Sigmoid colon (tissue), 7 donors: Measurements from ENCODE around the gene PLA2G4D. TPM values are rescaled to one million over a fixed set of nuclear protein-coding genes. Genes with fewer than 3 reads are reported as not detected.
"Not testable (repeated sequence)": the region's sequence is repeated elsewhere in the genome, so short reads cannot be mapped to it uniquely, and the experiment has no call there.

Experiments used
- DNase-seq: peaks from one replicate; pipeline ENCODE4 v3.0.0-alpha.2; 2019
- H3K27ac ChIP-seq, 4 donors: fragments of 200-600 bp; sonication (generic); one replicate each; pipeline ENCODE4 v1.5.1; 2016 to 2019; ENCODE audit warnings: mild to moderate bottlenecking in 1 of 4
- H3K27me3 ChIP-seq, 3 donors: fragments of 200-600 bp; sonication (generic); one replicate each; pipeline ENCODE4 v1.5.1; 2019; ENCODE audit warnings: mild to moderate bottlenecking in 1 of 3
- H3K36me3 ChIP-seq, 4 donors: fragments of 200-600 bp; sonication (generic); one replicate each; pipeline ENCODE4 v1.5.1; 2016 to 2019
- H3K4me1 ChIP-seq, 4 donors: fragments of 200-600 bp; sonication (generic); one replicate each; pipeline ENCODE4 v1.5.1; 2017 to 2019
- H3K4me3 ChIP-seq, 4 donors: fragments of 200-600 bp; sonication (generic); one replicate each; pipeline ENCODE4 v1.5.1; 2017 to 2019; ENCODE audit warnings: mild to moderate bottlenecking in 2 of 4, moderate library complexity in 1 of 4
- H3K9me3 ChIP-seq, 4 donors: fragments of 200-600 bp in 3 of 4; sonication (generic) in 3 of 4; one replicate each; pipeline versions ENCODE4 v1.5.1 to v1.6.1; 2013 to 2019
- EP300 ChIP-seq, 4 donors: sonication (generic); formaldehyde crosslinking; IDR thresholded peaks; one replicate each; pipeline ENCODE4 v1.6.1; 2017; ENCODE audit warnings: antibody characterized with exemption in 4 of 4
- POLR2A ChIP-seq, 2 donors: fragments of 450-650 bp; IDR thresholded peaks; one replicate each; pipeline ENCODE4 v1.6.1; 2016; ENCODE audit warnings: antibody characterized with exemption in 2 of 2, mild to moderate bottlenecking in 2 of 2, moderate library complexity in 2 of 2
- POLR2AphosphoS5 ChIP-seq, 4 donors: sonication (generic); formaldehyde crosslinking; IDR thresholded peaks; one replicate each; pipeline ENCODE4 v1.6.1; 2017; ENCODE audit warnings: antibody characterized with exemption in 4 of 4
- WGBS, 2 donors: extraction: QIAGEN DNeasy Blood & Tissue Kit; methylation state at CpG; one replicate each; pipeline ENCODE4 v1.1.7; 2013; 5-methylcytosine and 5-hydroxymethylcytosine counted together
- intact Hi-C: fragments of 100-400 bp; cut with DNase I; formaldehyde crosslinking; loops from one replicate; pipeline ENCODE4 v1.15.1; 2023
- polyA plus RNA-seq, 3 donors: library from polyadenylated mRNA; stranded (reverse); fragments of 200-250 nt; gene quantifications; one replicate each; pipeline ENCODE4 v1.2.3, GENCODE V29; 2013
- total RNA-seq, 4 donors: library from RNA; depleted of rRNA; stranded (reverse); fragments of >200 nt; gene quantifications; one replicate each; pipeline ENCODE4 v1.1.0, GENCODE V29; 2016
- TF ChIP-seq, protein P1 (sequence below), 4 experiments: fragments of 450-650 bp in 3 of 4; fragments of 200-600 bp in 1 of 4; IDR thresholded peaks; one replicate each; pipeline ENCODE4 v1.5.1; 2016 to 2019; ENCODE audit warnings: antibody characterized with exemption in 4 of 4, mild to moderate bottlenecking in 3 of 4, moderate library complexity in 2 of 4
- donor health status: healthy with polysubstance abuse.
- donor health status: Bipolar disorder and iron deficiency.
- donor health status: healthy.

PLA2G4D gene
- total and polyA plus RNA-seq, 7 donors = under 0.01 to 0.31 (median 0.28) TPM; not detected in 4

GRCh38 chr15:42093966-42094365 lies 396 bp downstream of the PLA2G4D start:
- no peak for DNase-seq
- intact Hi-C loops = no loop called here
- Histone ChIP-seq H3K4me3 (no peak overlapping the region), H3K36me3 (no peaks in the 10 kb centered on the region), H3K4me1 (no peaks in the 10 kb centered on the region), H3K27ac (no peak overlapping the region), H3K27me3 (peaks cover 0 to 4% (median 0%) of the 10 kb centered on the region in 3 donors), H3K9me3 (no peaks in the 10 kb centered on the region)
- 82 to 93% methylated on average over 7 of the region's 7 CpGs for WGBS, 2 donors
- TF ChIP-seq POLR2A (IDR thresholded peaks at IDR 0.05) (no peak), POLR2AphosphoS5 (IDR thresholded peaks at IDR 0.05) (no peak), EP300 (IDR thresholded peaks at IDR 0.05) (no peak)
- TF ChIP-seq, protein P1, sequence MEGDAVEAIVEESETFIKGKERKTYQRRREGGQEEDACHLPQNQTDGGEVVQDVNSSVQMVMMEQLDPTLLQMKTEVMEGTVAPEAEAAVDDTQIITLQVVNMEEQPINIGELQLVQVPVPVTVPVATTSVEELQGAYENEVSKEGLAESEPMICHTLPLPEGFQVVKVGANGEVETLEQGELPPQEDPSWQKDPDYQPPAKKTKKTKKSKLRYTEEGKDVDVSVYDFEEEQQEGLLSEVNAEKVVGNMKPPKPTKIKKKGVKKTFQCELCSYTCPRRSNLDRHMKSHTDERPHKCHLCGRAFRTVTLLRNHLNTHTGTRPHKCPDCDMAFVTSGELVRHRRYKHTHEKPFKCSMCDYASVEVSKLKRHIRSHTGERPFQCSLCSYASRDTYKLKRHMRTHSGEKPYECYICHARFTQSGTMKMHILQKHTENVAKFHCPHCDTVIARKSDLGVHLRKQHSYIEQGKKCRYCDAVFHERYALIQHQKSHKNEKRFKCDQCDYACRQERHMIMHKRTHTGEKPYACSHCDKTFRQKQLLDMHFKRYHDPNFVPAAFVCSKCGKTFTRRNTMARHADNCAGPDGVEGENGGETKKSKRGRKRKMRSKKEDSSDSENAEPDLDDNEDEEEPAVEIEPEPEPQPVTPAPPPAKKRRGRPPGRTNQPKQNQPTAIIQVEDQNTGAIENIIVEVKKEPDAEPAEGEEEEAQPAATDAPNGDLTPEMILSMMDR (IDR thresholded peaks at IDR 0.05) = no peak

DNA sequence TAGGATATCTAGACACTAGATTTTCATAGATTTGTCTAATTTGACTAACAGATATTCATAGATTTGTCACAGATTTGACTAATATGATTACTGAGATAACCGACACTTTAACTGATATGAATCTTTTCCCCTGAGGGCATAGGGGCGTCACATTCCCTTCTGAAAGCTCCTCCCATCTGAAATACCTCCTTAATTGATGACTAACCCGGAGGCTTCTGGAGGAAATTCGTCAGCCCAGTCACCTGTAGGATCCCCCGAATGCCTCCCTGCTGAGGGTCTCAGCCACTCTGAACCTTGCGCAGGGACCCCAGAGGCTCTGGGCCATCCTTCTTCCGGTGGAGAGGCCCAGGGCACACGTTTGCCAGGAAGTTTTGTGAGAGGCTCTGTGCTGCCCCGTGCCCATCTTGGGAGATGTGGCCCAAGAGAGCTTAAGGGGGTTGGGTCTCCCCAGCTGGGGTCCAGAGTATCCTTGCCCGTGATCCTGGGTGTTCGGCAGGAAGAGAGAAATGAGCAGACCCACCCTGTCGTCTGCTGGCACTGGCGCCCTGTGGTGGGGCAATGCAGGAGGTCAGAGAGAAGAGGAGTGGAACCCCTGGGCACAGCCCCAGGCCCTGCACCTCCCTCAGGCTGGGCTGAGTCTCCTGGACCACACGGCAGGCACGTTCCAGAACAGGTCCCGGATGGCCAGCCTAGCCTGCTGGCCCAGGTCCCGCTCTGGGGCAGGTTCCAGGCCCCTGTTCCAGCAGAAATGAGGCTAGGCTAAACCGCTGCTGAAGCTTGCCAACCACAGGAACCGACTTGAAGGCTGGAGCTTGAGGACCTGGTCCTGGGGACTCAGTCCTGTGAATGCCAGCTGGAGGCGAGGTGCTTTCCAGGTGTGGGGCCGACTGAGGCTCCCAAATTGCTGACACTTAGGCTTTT lies 1.7 kb downstream of the PLA2G4D start:
- H3K4me1 ChIP-seq = no peaks in the 10 kb centered on the region
- H3K4me3 ChIP-seq = no peak overlapping the region
- H3K27me3 ChIP-seq = no peaks in the 10 kb centered on the region
- WGBS, 2 donors = 85 to 86% methylated on average over 21 of the region's 21 CpGs
- intact Hi-C loops = no loop called here
- H3K27ac ChIP-seq = no peak overlapping the region
- TF ChIP-seq, protein P1 (IDR thresholded peaks at IDR 0.05) = no peak
- no peak for TF ChIP-seq EP300 (IDR thresholded peaks at IDR 0.05)
- no peak for TF ChIP-seq POLR2A (IDR thresholded peaks at IDR 0.05)
- TF ChIP-seq POLR2AphosphoS5 (IDR thresholded peaks at IDR 0.05) = no peak
- no peak for DNase-seq
- no peaks in the 10 kb centered on the region for H3K9me3 ChIP-seq
- H3K36me3 ChIP-seq = no peaks in the 10 kb centered on the region

DNA sequence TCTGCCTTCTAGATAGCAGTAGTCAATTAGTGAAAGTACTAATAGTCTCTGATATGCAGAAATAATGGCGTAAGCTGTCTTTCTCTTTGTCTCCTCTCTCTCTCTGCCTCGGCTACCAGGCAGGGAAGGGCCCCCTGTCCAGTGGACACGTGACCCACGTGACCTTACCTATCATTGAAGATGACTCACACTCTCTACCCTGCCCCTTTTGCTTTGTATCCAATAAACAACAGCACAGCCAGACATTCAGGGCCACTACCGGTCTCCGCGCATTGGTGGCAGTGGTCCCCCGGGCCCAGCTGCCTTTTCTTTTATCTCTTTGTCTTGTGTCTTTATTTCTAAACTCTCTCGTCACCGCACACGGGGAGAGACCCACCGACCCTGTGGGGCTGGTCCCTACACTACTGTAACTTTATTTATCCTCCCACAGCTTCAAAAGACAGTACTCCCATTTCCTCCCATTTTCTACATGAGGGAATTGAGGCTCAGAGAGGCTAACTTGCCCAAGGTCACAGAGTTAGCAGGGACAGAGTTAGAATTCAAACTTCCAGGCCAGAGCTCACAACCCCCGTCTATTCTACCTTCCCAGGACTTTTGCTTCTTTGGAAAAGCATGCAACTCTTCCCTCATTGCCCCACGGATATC lies 2.5 kb downstream of the PLA2G4D start:
- WGBS, 2 donors = 82 to 86% methylated on average over 14 of the region's 14 CpGs
- intact Hi-C loops, DNase-seq, H3K4me3 ChIP-seq, H3K36me3 ChIP-seq, H3K4me1 ChIP-seq, H3K27me3 ChIP-seq, H3K9me3 ChIP-seq, H3K27ac ChIP-seq: not testable (repeated sequence)

- no peak for TF ChIP-seq POLR2A (IDR thresholded peaks at IDR 0.05)
- TF ChIP-seq EP300 (IDR thresholded peaks at IDR 0.05) = no peak
- TF ChIP-seq, protein P1 (IDR thresholded peaks at IDR 0.05) = no peak
- TF ChIP-seq POLR2AphosphoS5 (IDR thresholded peaks at IDR 0.05) = no peak
- DNase-seq = no peak
- 82 to 86% methylated on average over 9 of the region's 9 CpGs for WGBS, 2 donors
- H3K36me3 ChIP-seq = no peaks in the 10 kb centered on the region
- H3K27me3 ChIP-seq = no peaks in the 10 kb centered on the region
- H3K9me3 ChIP-seq = no peaks in the 10 kb centered on the region
- intact Hi-C loops = no loop called here
- no peak overlapping the region for H3K27ac ChIP-seq
- no peak overlapping the region for H3K4me3 ChIP-seq
- no peaks in the 10 kb centered on the region for H3K4me1 ChIP-seq
These were observed 3.6 kb downstream of the PLA2G4D start for GRCh38 chr15:42090781-42091180.

- H3K36me3 ChIP-seq = no peaks in the 10 kb centered on the region
- no peak for TF ChIP-seq POLR2AphosphoS5 (IDR thresholded peaks at IDR 0.05)
- TF ChIP-seq POLR2A (IDR thresholded peaks at IDR 0.05) = no peak
- no peak for TF ChIP-seq EP300 (IDR thresholded peaks at IDR 0.05)
- TF ChIP-seq, protein P1 (IDR thresholded peaks at IDR 0.05) = no peak
- no peaks in the 10 kb centered on the region for H3K4me1 ChIP-seq
- H3K4me3 ChIP-seq = no peak overlapping the region
- whole genome bisulfite sequencing, 2 donors = 27 to 63% methylated on average over 7 of the region's 7 CpGs
- H3K27me3 ChIP-seq = no peaks in the 10 kb centered on the region
- H3K27ac ChIP-seq = no peak overlapping the region
- DNase-seq = no peak
- intact Hi-C loops = no loop called here
- no peaks in the 10 kb centered on the region for H3K9me3 ChIP-seq
These were observed 4.0 kb downstream of the PLA2G4D start for GRCh38 chr15:42090370-42090769.
